OCI-LY7 (cell line): ENCODE measurements around the gene KIAA1217. TPM values are rescaled to one million over a fixed set of nuclear protein-coding genes. Genes with fewer than 3 reads are reported as not detected.

Source experiments
- BruUV-seq: library from RNA; stranded (reverse); fragments of 400-500 nt; replicated peaks from 2 replicates; lab custom pipeline; 2021; lab: Mats Ljungman, UMichigan
- CTCF ChIA-PET: fragments of 300-600 bp; sonication (Branson Sonifier 250); formaldehyde crosslinking; loops from one replicate; lab custom pipeline; 2022; ENCODE audit warnings: antibody characterized with exemption; ENCODE audit not compliant: unreplicated experiment; lab: Charles Lee
- POLR2A ChIA-PET: fragments of 300-600 bp; sonication (Branson Sonifier 250); formaldehyde crosslinking; loops from one replicate; lab custom pipeline; 2022; ENCODE audit warnings: antibody characterized with exemption; lab: Charles Lee
- DNase-seq: peaks from one replicate; pipeline ENCODE4 v3.0.0-alpha.2; 2015; ENCODE audit warnings: low spot score
- H2AFZ ChIP-seq: fragments of 200-600 bp; sonication (generic), shearing (Covaris generic); 2 replicates; pipeline ENCODE4 v1.6.1; 2014; ENCODE audit warnings: mild to moderate bottlenecking, antibody characterized with exemption, low read length, moderate library complexity
- H3K27ac ChIP-seq: fragments of 200-600 bp; sonication (generic); 2 replicates; pipeline ENCODE4 v1.5.1; 2014; ENCODE audit warnings: mixed run types, low read depth, mild to moderate bottlenecking, moderate library complexity, low read length, inconsistent platforms; ENCODE audit not compliant: poor library complexity, severe bottlenecking
- H3K36me3 ChIP-seq: fragments of 200-600 bp; sonication (generic); 2 replicates; pipeline ENCODE4 v1.6.1; 2014; ENCODE audit warnings: mild to moderate bottlenecking, antibody characterized with exemption, low read length, moderate library complexity, mixed read lengths; ENCODE audit not compliant: insufficient read depth
- H3K4me1 ChIP-seq: fragments of 200-600 bp; sonication (generic); 2 replicates; pipeline ENCODE4 v1.5.1; 2014; ENCODE audit warnings: mild to moderate bottlenecking, low read length; ENCODE audit not compliant: insufficient read depth, poor library complexity, severe bottlenecking
- H3K4me2 ChIP-seq: fragments of 200-600 bp; sonication (generic); 2 replicates; pipeline ENCODE4 v1.6.1; 2014; ENCODE audit warnings: mild to moderate bottlenecking, low read length
- H3K4me3 ChIP-seq: fragments of 200-600 bp; sonication (generic); 2 replicates; pipeline ENCODE4 v1.5.1; 2014; ENCODE audit warnings: mild to moderate bottlenecking, low read depth, low read length; ENCODE audit not compliant: poor library complexity, severe bottlenecking
- H3K79me2 ChIP-seq: fragments of 200-600 bp; sonication (generic); 2 replicates; pipeline ENCODE4 v1.6.1; 2016; ENCODE audit warnings: low read depth, mild to moderate bottlenecking, low read length, moderate library complexity, mixed read lengths; ENCODE audit not compliant: insufficient read depth
- H3K9me2 ChIP-seq: fragments of 200-600 bp; sonication (generic); 2 replicates; pipeline ENCODE4 v1.6.1; 2016; ENCODE audit warnings: mild to moderate bottlenecking, low read length, mixed read lengths; ENCODE audit not compliant: insufficient read depth
- H3K9me3 ChIP-seq: fragments of 200-600 bp; sonication (generic); 2 replicates; pipeline ENCODE4 v1.6.1; 2014; ENCODE audit warnings: mild to moderate bottlenecking, mixed run types, low read length, mixed read lengths
- H4K20me1 ChIP-seq: fragments of 200-600 bp; sonication (generic); 2 replicates; pipeline ENCODE4 v1.6.1; 2014; ENCODE audit warnings: mild to moderate bottlenecking, antibody characterized with exemption, low read length, moderate library complexity, mixed read lengths; ENCODE audit not compliant: insufficient read depth
- CTCF ChIP-seq: fragments of 200-600 bp; sonication (generic); conservative IDR thresholded peaks from 2 replicates; pipeline ENCODE4 v1.5.1; 2014; ENCODE audit warnings: mild to moderate bottlenecking, antibody characterized with exemption, low read length, moderate library complexity, mixed read lengths
- EZH2phosphoT487 ChIP-seq: fragments of 200-600 bp; sonication (generic); IDR thresholded peaks from 2 replicates; pipeline ENCODE4 v1.6.1; 2018; ENCODE audit warnings: low read depth, borderline replicate concordance, mild to moderate bottlenecking, mixed run types, antibody characterized with exemption, low read length, moderate library complexity, mixed read lengths
- intact Hi-C: fragments of 100-400 bp; cut with micrococcal nuclease; formaldehyde crosslinking; loops from one replicate; pipeline ENCODE4 v1.10.0; 2022; ENCODE audit not compliant: unreplicated experiment
- total RNA-seq, 2 experiments: library from RNA; depleted of rRNA in 1 of 2; stranded (reverse); fragments of >200 nt in 1 of 2; shearing (Covaris generic) in 1 of 2; gene quantifications; 2 replicates each; pipeline ENCODE4 v1.2.3, GENCODE V29; 2014 to 2022

Gene KIAA1217
- total RNA-seq, 2 experiments from 2014 or later = not detected

- Histone ChIP-seq H3K4me2 (no peak overlapping the region), H3K36me3 (no peaks in the 10 kb centered on the region), H4K20me1 (no peaks in the 10 kb centered on the region), H3K9me2 (no peaks in the 10 kb centered on the region), H3K27ac (no peak overlapping the region), H2AFZ (no peak overlapping the region), H3K79me2 (no peaks in the 10 kb centered on the region), H3K4me3 (no peak overlapping the region), H3K9me3 (no peaks in the 10 kb centered on the region), H3K4me1 (no peaks in the 10 kb centered on the region)
- intact Hi-C loops = no loop called here
- BruUV-seq = no TSS peak
- no peak for DNase-seq
- CTCF ChIA-PET = no interaction called here
- TF ChIP-seq EZH2phosphoT487 = no peak
- no peak for TF ChIP-seq CTCF
- POLR2A ChIA-PET = no interaction called here
Measured at GRCh38 chr10:24554036-24554435, 345.1 kb downstream of the KIAA1217 start.

GRCh38 chr10:24556126-24556749 is 347.3 kb downstream of the KIAA1217 start:
- no peak for TF ChIP-seq CTCF
- no peak for TF ChIP-seq EZH2phosphoT487
- POLR2A ChIA-PET = no interaction called here
- no peaks in the 10 kb centered on the region for H3K4me1 ChIP-seq
- H3K79me2 ChIP-seq = no peaks in the 10 kb centered on the region
- no peak overlapping the region for H3K27ac ChIP-seq
- H3K4me2 ChIP-seq = no peak overlapping the region
- intact Hi-C loops = loop anchor here (2.0 kb wide), 1 partner anchor 561 kb away; no protein-coding TSS in a partner anchor
- H3K4me3 ChIP-seq = no peak overlapping the region
- no TSS peak for BruUV-seq
- no peak for DNase-seq
- no peaks in the 10 kb centered on the region for H3K9me2 ChIP-seq
- H4K20me1 ChIP-seq = no peaks in the 10 kb centered on the region
- H3K9me3 ChIP-seq = no peaks in the 10 kb centered on the region
- no peaks in the 10 kb centered on the region for H3K36me3 ChIP-seq
- CTCF ChIA-PET = no interaction called here
- no peak overlapping the region for H2AFZ ChIP-seq
